NCI-H2107 (cell line): Measurements from ENCODE around the gene CPNE4.

Experiments used
- DNase-seq: peaks from one replicate; lab custom pipeline; 2025; lab: John Stamatoyannopoulos, UW

CPNE4 gene

DNA sequence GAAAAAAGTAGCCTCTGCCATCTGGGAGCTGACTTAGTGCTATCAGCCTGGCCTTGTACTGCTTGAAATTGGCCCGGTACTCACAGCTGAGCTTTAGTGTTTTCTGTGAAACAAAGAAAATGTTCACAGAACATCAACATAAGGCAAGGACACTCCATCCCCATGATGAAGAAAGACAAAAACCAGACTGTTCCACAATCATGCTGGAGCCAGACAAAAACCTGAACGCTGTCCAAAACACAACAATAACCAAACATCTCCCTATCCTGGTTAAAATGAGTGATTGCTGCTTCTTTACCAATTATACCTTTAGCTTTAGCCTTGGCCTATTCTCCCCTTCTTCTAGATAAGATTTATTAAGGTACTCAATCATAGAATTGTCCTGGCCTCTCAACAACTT is 153.9 kb downstream of the CPNE4 start:
- DNase-seq = no peak

DNA sequence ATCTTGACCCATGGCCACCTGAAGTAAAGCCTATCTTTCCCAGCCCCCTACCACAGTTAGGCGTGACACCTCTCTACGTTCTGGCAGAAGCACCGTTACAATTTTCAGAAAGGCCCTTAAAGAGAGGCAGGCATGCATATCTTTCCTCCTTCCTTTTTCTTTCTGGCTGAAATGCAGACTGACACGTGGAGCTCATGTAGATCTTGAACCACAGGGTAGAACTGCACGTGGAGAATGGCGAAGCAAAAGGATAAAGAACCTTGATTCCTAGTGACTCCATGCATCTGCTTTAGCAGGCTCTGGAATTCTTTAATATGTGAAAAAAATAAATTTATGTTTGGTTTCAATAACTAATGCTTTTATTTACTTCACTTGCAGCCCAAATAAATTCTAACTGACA is 166.6 kb downstream of the CPNE4 start:
- DNase-seq = no peak

DNA sequence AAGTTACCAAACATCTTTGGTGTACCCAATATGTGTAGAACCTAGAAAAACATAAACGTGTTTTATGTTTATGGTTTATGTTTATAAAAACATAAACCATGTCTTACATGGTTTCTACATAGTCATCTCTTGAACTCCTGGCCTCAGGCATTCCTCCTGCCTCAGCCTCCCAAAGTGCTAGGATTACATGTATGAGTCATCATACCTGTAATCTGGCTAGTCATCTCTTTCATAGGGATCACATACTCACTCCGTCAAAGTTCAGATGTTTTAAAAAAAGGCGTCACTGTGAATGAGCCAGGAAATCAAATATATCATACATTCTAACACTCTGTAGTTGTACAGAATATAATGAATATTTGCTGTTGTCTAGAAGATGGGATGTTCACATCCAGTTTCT is 178.6 kb downstream of the CPNE4 start:
- DNase-seq = no peak

DNA sequence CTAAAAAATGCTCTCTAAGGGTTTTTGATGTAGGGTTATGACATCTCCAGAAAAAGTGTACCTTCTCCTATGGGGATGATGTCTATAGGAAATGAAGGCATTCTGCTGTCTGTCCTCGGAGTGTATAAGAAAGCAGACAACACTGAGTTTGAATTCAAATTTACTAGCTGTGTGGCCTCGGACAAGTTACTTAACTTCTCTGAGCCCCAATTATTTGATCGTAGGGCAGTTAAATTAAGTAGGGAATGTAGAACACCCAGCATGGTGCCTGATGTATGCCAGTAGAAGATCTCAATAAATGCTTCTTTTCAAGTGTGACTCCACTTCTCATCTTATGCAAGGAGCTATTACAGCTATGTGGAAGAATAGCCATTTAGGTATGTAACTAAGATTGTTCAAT is 184.6 kb downstream of the CPNE4 start:
- no peak for DNase-seq

DNA sequence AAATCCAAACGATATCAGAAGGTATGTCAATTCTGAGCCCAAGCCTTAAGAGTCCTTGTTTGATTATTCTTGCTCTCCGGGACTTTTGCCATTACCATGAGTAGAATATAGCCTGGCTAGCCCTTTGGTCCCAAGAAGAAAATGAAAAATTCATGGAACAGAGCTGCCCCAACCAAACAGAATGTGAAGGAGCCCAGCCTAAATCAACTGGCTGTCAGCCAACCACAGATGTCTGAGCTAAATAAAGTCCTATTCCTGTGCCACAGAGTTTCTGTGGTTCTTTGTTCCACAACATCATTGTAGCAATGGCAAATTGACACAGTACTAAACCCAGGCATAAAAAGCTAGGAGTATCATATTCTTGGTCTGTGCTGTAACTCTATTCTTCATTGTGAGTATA is 185.2 kb downstream of the CPNE4 start:
- no peak for DNase-seq

DNA sequence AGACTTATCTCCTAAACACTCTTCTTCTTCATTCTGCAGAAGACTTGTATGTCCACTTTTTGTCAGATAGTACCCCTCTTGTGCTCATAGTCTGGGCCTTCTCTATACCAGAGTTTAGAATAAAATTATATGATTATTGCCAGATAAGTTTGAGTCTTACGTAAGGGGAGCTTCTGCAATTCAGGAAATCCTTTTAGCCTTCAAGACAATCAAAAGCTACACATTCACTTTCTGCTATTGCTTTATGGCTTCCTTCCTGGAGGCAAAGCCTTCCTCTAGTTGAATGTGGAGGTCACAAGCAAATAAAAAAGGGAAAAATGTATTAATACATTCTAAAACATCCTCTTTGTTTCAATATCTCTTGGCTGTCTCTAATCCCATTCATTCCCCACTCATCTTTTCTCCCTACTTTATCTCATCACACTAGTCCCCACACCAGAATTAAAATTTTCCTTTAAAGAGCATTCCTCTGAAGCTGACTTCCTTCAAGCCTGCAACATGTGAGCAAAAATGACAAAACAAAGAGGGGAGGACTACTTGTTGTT is 186.8 kb downstream of the CPNE4 start:
- no peak for DNase-seq

DNA sequence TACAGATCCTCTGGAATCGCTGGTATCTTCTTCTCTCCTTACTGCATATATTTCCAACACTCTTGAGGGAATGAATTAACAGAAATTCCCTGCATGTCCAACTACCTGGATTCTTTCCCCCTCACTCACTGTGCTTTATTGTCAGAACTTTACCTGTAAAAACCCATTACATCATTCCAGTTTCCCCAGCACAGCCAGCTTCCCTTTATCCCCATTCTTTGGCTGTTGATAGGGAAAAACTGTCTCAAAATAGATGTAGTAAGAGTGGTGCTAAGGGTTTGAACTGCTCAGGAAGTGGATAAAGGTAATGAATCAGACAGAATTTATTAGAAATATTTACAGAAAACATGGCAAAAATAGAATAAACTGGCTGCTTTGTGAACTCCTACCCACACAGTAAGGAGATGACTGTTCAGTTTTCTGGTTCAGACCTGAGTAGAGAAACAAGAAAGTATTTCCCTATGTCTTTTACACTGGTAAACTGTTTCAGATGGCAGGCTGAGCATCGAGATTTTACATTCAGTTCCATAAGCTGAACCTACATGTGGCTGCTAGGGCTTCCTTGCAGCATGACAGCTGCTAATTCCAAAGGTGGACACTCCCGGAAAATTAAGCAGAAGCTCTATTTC is 188.4 kb downstream of the CPNE4 start:
- no peak for DNase-seq

DNA sequence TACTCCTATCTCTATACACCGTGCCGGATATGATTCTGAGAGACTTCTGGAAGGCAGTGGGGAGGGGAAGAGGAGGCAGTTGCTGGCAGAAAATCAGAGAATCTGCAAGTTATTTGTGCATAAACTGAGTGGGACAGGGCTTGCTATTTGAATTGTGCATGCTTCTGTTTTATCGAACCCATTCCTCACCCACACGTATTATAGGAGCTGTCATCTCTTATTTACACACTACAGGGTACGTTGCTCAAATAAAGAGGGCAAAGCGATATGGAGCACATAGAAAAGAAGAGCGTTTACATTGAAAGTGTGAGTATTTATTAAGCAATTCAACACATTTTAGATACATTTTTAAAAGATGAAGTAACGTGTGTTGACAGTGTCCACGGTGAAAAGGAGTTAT is 191.6 kb downstream of the CPNE4 start:
- no peak for DNase-seq

DNA sequence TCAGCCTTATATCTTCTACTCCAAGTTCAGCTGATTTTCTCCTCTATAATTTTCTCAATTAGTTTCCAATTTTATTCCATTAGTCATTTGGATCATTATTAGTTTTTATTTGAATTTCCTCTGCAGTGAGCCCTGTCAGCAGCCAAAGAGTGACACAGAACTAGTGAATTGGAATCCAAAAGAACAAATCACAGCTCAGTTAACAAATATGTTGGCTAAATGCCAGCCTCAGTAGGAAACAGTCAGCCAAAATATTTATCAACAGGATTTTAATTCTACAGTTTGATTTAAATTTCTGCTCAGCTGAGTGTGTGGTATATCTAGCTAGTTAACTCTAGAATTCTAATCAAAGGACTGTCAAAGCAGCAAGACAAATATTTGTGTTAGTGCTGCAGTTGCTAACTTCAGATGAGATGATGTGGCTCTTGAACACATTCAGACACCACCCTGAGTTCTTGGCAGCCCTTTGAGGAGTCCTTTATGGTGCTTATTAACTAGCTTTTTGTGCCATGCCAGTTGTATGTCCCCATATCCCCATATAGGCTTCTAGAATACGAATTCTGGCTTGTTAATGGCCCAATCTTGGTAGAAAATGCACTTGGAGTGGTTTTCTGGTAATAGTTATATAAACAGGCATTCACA is 194.5 kb downstream of the CPNE4 start:
- no peak for DNase-seq

DNA sequence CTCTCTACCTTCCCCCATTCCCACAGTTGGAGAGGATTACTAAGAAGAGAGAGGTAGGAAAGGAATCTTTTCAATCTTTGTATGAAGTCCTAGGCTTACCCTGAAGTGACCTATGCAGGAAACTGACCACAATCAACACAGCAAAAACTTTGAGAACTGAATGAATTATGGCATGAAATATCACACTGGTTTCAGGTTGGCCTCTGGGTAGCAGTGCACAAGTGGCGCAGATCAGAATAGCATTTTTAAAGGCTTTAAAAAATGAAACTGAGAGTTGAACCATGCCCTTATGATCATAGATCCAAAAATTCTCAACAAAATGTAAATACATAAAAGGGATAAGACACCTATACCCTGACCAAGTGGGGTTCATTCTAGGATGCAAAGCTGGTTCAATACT is 198.9 kb downstream of the CPNE4 start:
- DNase-seq = no peak

DNA sequence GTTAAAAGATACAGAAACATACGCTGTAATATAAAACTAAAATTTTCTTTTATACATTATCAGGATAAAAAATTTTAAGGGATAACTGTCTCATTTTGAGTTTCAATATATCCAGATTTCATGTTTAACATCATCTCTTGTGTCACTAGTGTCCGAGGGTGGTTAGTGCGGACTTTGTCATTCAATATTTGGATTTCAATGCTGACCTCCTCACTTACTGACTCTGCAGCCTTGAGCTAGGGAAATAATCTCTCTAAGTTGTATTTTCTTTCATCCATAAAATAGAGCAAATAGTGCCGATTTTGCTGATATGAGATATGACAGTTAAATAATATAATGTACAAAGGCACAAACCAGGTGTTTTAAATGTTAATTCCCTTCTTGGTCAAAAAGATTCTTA is 203.2 kb downstream of the CPNE4 start:
- no peak for DNase-seq

DNA sequence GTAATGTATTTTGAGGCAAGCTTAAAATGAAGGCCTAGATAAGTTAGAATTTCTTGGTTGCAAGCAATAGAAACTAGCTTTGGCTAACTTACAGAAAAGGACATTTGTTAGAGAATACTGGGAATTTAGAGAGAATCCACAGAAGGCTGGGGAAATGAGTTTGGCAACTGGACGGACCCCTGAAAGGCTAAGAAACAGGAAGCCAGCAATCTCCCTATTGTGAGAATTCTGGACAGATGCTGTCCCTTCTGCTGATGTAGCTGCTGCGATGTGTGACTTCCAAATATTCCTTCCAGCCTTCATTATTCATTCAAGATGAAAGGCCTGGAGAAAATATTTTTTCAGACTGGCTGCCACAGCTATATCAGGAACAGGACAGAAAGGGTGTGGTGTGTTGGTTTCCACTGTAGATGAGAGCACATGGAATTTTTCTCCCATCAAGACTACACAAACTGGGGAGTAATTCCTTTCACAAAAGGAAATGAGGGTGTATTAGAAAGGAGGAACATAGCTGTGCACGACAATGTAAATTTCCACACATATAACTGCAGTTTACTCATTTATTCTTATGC is 213.5 kb downstream of the CPNE4 start:
- no peak for DNase-seq

DNA sequence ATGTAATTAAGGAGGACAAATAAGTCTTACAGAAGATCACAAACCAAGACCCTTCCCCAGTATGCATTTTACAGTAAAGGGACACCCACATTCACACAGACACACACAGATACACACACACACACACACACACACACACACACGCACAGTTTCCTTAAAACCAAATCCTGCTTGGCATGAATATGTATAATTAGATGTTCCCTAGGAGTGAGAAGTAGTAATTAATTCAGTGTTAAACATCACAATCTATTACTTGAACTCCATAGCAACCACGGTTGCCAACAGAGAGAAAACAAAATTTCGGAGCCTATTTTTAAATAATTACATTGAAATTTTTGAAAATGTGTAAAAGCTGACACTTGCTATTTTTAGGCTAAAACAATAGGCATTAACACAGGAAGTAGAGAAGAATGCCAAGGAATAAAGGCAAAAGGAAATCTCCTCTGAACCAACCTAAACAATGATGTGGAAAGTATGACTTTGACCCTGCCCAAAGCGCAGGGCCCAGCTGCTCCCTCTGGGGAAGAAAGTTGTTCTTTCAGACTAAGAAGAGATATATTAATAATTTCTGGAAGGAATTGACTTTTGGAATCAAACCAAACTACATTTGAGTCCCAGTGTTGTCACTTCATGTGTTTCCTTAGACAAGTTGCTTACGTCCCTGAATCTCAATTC is 215.3 kb downstream of the CPNE4 start:
- DNase-seq = no peak

DNA sequence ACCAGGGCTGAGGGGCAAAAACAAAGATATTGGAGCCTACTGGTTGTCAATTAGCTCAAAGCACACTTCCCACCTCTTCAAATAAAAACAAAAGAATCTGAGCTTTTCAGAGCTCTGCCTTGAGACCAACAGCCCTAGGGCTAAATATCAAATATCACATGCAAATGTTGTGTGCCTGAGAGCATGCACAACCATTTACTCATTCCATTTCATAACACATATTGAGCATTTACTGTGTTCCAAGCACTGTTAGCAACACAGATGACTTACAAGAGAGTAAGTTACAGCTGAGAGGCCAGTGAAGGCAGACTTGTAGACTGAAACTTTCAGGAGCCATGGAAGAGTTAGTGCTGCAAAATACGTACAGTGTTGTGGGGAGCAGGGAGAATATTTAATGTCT is 222.4 kb downstream of the CPNE4 start:
- no peak for DNase-seq

DNA sequence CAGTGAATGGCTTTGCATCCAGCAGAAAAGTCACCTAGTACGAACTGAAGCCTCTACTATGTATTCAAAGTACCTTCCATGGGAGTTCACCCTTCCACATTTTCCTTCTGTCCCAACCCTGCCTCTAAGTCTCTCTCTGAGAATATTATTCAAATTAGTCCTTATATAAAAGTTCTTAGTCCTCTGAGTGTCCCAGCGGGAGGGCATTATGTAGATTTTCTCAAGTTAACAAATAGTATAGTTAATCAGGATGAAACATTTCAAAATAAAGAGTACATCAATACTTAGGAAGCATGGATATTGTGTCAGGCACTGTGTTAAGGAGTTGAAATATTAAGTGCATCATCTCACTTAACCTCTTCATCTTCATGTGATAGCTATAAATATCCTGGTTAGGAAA is 223.3 kb downstream of the CPNE4 start:
- DNase-seq = no peak

DNA sequence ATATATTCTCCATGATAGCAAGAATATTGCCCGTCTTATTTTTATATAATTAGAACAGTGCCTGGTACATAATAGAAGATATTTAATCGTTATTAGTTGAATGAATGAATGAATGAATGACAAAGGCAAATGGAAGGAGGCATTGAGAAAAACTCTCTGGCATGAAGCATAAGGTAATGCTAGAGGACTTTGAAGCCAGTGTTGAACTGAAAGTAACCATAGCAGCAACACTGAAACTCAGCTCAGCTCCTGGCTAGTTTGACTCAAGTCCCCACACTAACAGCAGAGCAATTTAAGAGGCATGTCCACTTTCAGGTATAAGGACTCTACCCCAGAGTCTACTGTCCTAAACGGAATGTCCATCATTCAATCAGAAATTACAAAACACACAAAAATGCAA is 227.0 kb downstream of the CPNE4 start:
- no peak for DNase-seq

DNA sequence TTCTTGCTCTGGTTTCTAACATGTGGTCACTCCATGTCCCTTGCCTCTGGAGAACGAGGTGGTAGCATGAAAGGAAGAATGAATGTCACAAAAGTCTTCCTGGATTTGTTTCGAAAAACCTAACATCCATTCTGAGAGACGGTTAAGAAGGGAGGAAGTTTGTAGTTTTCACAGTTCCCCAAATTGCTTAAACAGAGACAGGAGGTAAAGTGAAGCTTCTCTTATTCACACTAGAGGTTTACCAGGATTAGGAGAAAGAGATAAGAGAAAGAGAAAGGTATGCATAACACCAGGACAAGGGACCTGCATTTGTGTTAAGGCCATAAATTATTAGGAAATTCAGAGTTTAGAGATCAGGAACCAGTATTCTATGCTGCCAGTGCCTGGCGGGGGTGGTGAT is 228.1 kb downstream of the CPNE4 start:
- no peak for DNase-seq

DNA sequence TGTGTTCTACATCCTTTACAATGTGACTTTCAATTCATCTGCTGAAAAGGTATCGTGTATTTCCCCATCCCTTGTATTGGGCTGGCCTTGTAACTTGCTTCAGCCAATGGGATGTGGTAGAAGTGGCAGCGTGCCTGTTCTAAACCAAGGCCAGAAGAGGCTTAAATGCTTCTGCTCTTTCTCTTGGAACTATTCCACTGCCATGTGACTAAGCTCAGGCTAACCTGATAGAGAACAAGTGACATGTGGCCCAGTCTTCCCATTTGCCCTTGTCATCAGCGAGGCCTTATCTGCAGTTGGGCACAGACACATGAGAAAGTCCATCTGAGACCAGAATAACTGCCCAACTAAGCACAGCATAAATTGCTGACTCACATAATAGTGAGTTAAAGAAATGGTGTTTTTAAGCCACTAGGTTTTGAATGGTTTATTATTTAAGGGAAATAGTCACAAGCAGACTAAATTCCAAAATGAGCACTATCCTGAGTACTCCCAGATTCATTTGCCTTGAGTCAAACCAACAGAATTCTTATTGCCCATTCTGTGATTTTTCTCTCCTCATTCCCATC is 230.2 kb downstream of the CPNE4 start:
- no peak for DNase-seq

DNA sequence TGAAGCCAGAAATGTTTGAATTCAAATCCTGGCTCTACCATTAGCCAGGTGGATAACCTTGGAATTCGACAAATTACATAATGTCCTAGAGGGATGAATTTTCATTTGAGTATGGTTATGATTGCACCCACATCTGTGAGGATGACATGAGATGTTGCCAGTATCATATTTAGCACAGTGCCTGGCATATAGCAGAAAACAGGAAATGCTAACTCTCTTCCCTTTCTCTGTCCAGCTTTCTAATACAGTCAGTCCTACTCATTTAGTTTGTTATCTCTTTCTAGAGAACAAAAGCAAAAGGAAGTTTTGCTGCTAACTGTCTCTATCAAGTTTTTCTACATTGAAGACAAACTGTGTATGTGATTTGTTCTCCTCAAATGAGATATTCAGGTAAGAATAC is 231.7 kb downstream of the CPNE4 start:
- DNase-seq = no peak

DNA sequence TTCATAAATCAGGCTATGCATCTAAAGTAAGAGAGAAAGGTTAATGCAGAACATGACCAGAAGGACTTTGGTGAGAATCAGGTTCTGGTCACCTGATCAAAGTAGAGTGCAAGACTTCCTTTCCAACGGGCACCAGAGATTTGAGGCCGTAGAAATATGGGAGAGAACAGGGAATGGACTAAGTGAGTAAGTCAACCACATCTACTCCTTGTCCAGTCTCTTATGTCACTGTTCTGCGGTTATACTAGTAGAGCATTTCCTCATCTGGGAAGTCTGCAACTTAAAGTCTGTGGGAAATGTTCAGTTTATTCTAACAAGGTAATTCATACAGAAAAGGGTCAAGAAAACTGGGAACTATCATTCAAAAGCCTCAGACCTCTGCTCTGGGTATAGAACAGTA is 232.8 kb downstream of the CPNE4 start:
- DNase-seq = no peak

DNA sequence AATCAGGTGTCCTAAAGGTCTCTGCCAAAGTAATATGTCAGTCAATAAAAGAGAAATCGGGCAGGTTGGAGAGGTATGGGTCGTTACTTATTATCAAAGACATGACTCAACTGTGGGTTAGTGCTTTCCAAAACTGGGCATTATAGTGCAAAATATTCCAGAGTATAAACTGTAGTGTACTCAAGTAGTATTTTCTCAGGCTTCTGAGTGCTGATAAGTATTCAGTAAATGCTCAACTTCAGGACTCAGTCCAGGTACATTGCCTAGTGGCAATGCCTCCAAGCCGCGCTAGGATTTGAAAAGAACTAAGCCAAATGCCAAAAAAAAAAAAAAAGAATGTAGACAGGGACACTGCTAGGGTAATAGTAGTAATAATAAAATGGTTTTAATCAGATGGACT is 233.2 kb downstream of the CPNE4 start:
- DNase-seq = no peak

DNA sequence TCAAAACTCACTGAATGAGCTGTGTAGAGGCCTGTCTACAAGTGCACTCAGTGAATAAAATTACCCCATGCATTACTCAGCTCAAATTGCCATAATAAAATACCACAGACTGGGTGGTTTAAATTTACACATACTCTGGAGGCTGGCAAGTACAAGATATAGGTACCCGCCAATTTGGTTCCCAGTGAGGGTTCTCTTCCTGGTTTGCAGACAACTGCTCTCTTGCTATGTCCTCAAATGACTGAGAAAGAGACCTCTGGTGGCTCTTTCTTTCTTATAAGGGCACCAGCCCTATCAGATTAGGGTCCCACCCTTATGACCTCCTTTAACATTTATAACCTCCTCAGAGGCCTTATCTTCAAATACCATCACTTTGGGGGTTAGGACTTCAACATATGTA is 237.0 kb downstream of the CPNE4 start:
- no peak for DNase-seq
